NCI-H1105 (cell line): ENCODE results near the gene MORN1.
"Not testable (repeated sequence)": the region's sequence is repeated elsewhere in the genome, so short reads cannot be mapped to it uniquely, and the experiment has no call there.

Source experiments
- DNase-seq: peaks from one replicate; lab custom pipeline; 2025; lab: John Stamatoyannopoulos, UW

Gene MORN1

GRCh38 chr1:2391041-2391930 is at the start of gene MORN1, which contains the start of gene RER1:
TSS of gene MORN1 (minus strand) at chr1:2391554. CDS start at chr1:2391533, 21 bp downstream.
TSS of gene RER1 (plus strand) at chr1:2391841. CDS start at chr1:2395791, 3,950 bp downstream.
- peak; percentile 99 for DNase-seq

GRCh38 chr1:2440346-2440745 is 49.0 kb upstream of the MORN1 start:
- DNase-seq, result not testable (repeated sequence)

DNA sequence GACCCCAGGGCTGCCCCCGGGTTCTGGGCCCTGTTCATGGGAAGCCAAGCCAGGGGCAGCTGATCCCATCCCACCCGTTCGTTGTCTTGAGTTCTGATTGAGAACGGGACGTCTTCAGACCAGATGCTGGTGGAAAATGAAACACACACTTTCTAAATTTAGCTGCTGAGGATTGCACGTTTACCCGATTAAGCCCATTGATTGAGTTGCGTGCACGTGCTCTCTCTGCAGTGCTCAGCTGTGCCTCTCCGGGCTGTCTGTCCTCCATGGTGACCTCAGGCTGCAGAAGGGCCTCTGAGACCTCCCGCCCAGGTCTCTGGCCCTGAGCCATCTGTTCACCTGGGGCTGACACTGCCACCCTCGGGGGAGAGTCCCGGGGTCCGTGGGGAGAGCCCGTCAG is 48.0 kb upstream of the MORN1 start:
- DNase-seq, result no peak

DNA sequence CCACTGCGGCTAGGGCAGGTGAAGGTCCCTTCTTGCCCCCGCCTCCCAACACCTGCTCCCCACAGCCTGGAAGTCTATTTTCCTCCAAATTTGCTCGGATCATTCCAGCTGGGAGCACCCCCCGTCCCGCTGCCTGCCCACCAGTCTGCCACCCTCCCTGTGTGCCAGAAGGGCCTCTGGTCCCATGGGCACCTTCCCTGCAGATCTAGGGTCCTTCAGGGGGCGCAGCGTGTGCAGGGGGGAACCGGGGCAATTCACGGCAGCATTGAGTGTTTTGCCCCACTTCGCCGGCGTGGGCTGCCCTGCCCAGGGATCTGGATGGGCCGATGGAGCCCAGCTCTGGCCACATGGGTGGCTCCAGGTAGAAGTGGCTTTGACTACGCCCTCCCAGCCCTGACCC is 47.3 kb upstream of the MORN1 start:
- DNase-seq, result no peak

GRCh38 chr1:2438038-2438437 is 46.7 kb upstream of the MORN1 start:
- no peak for DNase-seq

DNA sequence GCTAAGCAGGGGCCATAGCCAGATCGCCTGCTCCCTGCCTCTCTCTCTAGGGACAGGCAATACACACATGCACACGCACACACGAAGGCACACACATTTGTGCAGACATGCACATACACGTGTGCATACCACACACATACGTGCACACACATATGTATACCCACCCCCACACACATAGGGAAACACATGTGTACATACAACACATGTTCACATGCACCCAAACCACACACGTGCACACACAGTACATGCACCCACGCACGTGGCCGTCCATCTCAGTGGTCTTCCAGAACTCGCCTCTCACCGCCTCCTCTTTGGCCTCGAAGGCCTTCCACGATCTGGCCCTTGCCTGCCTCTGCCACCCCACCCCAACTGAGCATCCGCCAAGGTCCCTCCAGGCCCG is 46.3 kb upstream of the MORN1 start:
- DNase-seq, result no peak

DNA sequence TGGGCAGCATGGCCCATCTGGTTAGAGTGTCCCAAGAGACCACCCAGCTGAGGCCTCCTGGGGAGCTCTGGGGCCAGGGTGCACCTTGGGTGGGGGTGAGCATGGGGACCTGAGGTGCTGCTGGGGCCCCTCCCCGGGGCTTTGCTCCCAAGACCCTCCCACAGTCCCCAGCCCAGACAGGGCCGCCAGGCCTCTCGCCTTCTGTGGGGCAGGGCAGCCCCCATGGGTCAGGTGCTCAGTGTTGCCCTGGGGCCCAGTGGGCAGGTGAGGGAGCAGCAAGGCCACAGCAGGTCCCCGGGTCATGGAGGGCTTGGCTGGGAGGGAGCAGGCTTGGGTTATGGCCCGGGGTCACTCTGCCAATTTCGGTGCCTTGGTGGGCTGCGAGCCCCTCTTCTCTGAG is 45.5 kb upstream of the MORN1 start:
- no peak for DNase-seq

- no peak for DNase-seq
Observed at GRCh38 chr1:2435746-2436355, 44.5 kb upstream of the MORN1 start.

- DNase-seq, result no peak
Observed at GRCh38 chr1:2435091-2435490, 43.7 kb upstream of the MORN1 start.

GRCh38 chr1:2433936-2434655 is 42.7 kb upstream of the MORN1 start:
- no peak for DNase-seq

GRCh38 chr1:2433196-2433595 is 41.8 kb upstream of the MORN1 start:
- DNase-seq, result no peak

GRCh38 chr1:2432441-2432844 is 41.1 kb upstream of the MORN1 start:
- no peak for DNase-seq

- DNase-seq, result no peak
Observed at GRCh38 chr1:2431518-2431917, 40.2 kb upstream of the MORN1 start.

- DNase-seq, result no peak
Observed at GRCh38 chr1:2431103-2431502, 39.7 kb upstream of the MORN1 start.

- DNase-seq, result no peak
Observed at GRCh38 chr1:2430592-2430973, 39.2 kb upstream of the MORN1 start.

GRCh38 chr1:2429780-2430591 is 38.6 kb upstream of the MORN1 start:
- DNase-seq, result no peak

GRCh38 chr1:2428490-2428889 is 37.1 kb upstream of the MORN1 start:
- DNase-seq, result no peak

DNA sequence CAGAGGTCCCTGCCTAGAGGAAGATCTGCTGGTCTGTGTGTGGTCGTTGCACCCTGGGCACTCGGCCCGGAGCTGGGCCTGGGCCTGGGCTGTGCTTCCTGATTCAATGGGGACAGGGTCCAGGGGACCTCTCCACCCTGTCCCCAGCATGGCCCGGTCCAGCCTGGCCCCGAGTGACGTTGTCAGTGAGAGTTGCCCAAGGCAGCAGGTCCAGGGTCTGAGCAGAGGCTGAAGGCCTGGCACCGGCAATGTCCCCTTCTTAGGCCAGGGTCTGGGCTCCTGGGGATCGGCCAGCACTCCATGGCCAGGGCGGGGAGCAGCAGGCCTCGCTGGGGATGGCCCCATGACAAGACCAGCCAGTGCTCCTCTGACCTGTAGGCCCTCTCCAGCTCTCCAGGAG is 36.6 kb upstream of the MORN1 start:
- DNase-seq, result no peak

GRCh38 chr1:2427051-2427450 is 35.7 kb upstream of the MORN1 start:
- no peak for DNase-seq

- no peak for DNase-seq
Observed at GRCh38 chr1:2426540-2426939, 35.2 kb upstream of the MORN1 start.

- DNase-seq, result no peak
Observed at GRCh38 chr1:2425892-2426291, 34.5 kb upstream of the MORN1 start.

- DNase-seq, result no peak
Observed at GRCh38 chr1:2422523-2422922, 31.2 kb upstream of the MORN1 start.
